Subcutaneous abdominal adipose tissue (tissue), 5 donors: ENCODE results near the gene WDR81.
A peak's percentile ranks its signal among the peaks of the same experiment; 100 is the strongest.

ENCODE experiments used
- H3K27ac ChIP-seq: one replicate; pipeline ENCODE4 v1.7.0; 2013; ENCODE audit warnings: low read depth, mild to moderate bottlenecking, inconsistent platforms, low read length, moderate library complexity
- H3K27me3 ChIP-seq, 5 donors: one replicate each; pipeline ENCODE4 v1.7.0; 2013; ENCODE audit warnings: low read length in 5 of 5, inconsistent platforms in 1 of 5; ENCODE audit not compliant: control insufficient read depth in 5 of 5, insufficient read depth in 4 of 5
- H3K36me3 ChIP-seq, 5 donors: one replicate each; pipeline ENCODE4 v1.7.0; 2013; ENCODE audit warnings: low read length in 5 of 5; ENCODE audit not compliant: control insufficient read depth in 5 of 5, insufficient read depth in 5 of 5
- H3K4me1 ChIP-seq, 5 donors: one replicate each; pipeline ENCODE4 v1.7.0; 2013; ENCODE audit warnings: low read length in 5 of 5, mild to moderate bottlenecking in 3 of 5, moderate library complexity in 1 of 5; ENCODE audit not compliant: control insufficient read depth in 5 of 5, insufficient read depth in 5 of 5
- H3K4me3 ChIP-seq, 5 donors: one replicate each; pipeline ENCODE4 v1.7.0; 2013; ENCODE audit warnings: low read length in 5 of 5, low read depth in 1 of 5
- H3K9ac ChIP-seq, 5 donors: one replicate each; pipeline ENCODE4 v1.7.0; 2013; ENCODE audit warnings: low read length in 5 of 5, mild to moderate bottlenecking in 4 of 5, moderate library complexity in 3 of 5
- H3K9me3 ChIP-seq, 5 donors: one replicate each; pipeline ENCODE4 v1.7.0; 2013; ENCODE audit warnings: low read length in 5 of 5; ENCODE audit not compliant: control insufficient read depth in 5 of 5
- donor health status: healthy.
- donor health status: healthy.
- donor health status: healthy.
- donor health status: healthy.
- donor health status: healthy.

The WDR81 gene

DNA sequence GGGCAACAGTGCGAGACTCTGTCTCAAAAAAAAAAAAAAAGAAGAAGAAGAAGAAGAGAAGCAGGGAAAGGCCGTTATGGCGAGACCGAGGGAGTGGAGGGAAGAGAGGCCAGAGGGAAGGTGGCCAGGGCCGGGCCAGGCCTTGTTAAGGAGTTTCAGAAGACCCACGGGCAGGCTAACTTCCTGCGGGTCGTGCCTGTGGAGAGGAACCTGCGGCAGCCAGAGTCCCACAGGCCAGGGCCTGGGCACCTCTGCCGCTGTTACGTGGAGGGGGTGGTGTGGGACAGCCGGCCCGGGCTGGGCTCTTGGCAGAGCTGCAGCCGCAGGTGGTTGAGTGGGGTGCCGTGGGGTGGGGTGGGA lies 5.4 kb downstream of the WDR81 start:
- Histone ChIP-seq H3K9me3 (no peaks in the 10 kb centered on the region), H3K27ac (peak overlapping the region; percentile 81), H3K4me3 (peak overlapping the region in 1 of 5 donors; percentile 44), H3K9ac (no peak overlapping the region), H3K4me1 (peaks cover 3 to 60% (median 51%) of the 10 kb centered on the region in 5 donors), H3K36me3 (peaks cover 0 to 69% (median 53%) of the 10 kb centered on the region in 5 donors), H3K27me3 (no peaks in the 10 kb centered on the region)

DNA sequence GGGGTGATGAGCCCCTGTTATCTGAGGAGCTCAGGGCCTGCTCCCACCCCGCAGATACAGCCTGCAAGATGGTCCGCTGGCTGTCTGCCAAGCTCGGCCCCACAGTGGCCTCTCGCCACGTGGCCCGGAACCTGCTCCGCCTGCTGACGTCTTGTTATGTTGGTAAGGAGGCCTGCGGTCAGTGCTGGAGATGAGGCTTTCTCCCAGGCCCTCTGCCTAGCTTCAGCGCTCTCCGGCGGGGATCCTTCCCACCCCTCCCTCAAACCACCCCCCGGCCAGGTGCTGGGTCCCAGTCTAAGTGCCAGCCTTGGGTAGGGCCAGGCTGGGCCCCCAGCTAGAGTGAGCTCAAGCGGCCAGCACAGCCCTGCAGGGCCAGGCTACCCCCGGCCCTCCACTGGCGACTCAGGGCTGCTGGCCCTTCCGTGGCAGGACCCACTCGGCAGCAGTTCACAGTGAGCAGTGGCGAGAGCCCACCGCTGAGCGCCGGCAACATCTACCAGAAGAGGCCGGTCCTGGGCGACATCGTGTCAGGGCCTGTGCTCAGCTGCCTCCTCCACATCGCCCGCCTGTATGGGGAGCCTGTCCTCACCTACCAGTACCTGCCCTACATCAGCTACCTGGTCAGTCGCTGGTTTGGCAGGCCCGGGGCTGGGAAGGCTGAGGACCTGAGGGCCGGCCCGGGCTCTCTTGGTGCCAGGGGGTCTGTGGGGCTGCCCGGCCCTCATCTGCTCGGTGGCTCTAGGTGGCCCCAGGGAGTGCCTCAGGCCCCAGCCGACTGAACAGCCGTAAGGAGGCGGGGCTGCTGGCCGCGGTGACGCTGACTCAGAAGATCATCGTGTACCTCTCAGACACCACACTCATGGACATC lies 6.1 kb downstream of the WDR81 start:
- peak overlapping the region; percentile 81 for H3K27ac ChIP-seq
- H3K4me3 ChIP-seq, result peak overlapping the region in 3 of 5 donors; percentile 2 to 44 (median 26)
- H3K36me3 ChIP-seq, result peaks cover 0 to 73% (median 57%) of the 10 kb centered on the region in 5 donors
- H3K9ac ChIP-seq, result peak overlapping the region; percentile 26 to 80 (median 62)
- no peaks in the 10 kb centered on the region for H3K9me3 ChIP-seq
- no peaks in the 10 kb centered on the region for H3K27me3 ChIP-seq
- H3K4me1 ChIP-seq, result peaks cover under 1 to 54% (median 45%) of the 10 kb centered on the region in 5 donors

DNA sequence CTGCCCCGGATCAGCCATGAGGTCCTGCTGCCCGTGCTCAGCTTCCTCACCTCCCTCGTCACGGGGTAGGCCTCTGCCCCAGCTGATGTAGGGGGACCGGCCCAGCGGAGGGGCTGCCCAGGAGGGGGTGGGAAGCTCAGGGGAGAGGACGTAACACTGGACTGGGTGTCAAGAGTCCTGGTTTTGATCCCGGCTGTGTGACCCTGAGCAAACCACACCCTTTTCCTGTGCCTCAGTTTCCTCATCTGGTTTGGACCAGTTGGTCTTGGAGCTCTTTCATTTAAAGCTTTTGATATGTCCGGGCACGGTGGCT lies 6.6 kb downstream of the WDR81 start:
- H3K27ac ChIP-seq, result peak overlapping the region; percentile 81

GRCh38 chr17:1732241-1732832 lies 7.8 kb downstream of the WDR81 start:
- H3K4me3 ChIP-seq, result no peak overlapping the region
- H3K27me3 ChIP-seq, result no peaks in the 10 kb centered on the region
- peaks cover 0 to 73% (median 52%) of the 10 kb centered on the region in 5 donors for H3K36me3 ChIP-seq
- H3K9me3 ChIP-seq, result no peaks in the 10 kb centered on the region
- H3K4me1 ChIP-seq, result peaks cover 0 to 53% (median 41%) of the 10 kb centered on the region in 5 donors
- no peak overlapping the region for H3K9ac ChIP-seq
- no peak overlapping the region for H3K27ac ChIP-seq

More for the DNA sequence above, 6.6 kb downstream of the WDR81 start:
- no peaks in the 10 kb centered on the region for H3K9me3 ChIP-seq
- peaks cover 0 to 74% (median 60%) of the 10 kb centered on the region in 5 donors for H3K36me3 ChIP-seq
- H3K4me3 ChIP-seq, result peak overlapping the region in 1 of 5 donors; percentile 44
- H3K4me1 ChIP-seq, result peaks cover 0 to 53% (median 43%) of the 10 kb centered on the region in 5 donors
- H3K9ac ChIP-seq, result peak overlapping the region in 2 of 5 donors; percentile 56 to 80
- no peaks in the 10 kb centered on the region for H3K27me3 ChIP-seq

GRCh38 chr17:1732833-1733321 lies 8.4 kb downstream of the WDR81 start:
- Histone ChIP-seq H3K4me1 (peaks cover 0 to 53% (median 40%) of the 10 kb centered on the region in 5 donors), H3K4me3 (no peak overlapping the region), H3K9me3 (no peaks in the 10 kb centered on the region), H3K9ac (no peak overlapping the region), H3K36me3 (peaks cover 0 to 73% (median 52%) of the 10 kb centered on the region in 5 donors), H3K27ac (no peak overlapping the region), H3K27me3 (no peaks in the 10 kb centered on the region)

DNA sequence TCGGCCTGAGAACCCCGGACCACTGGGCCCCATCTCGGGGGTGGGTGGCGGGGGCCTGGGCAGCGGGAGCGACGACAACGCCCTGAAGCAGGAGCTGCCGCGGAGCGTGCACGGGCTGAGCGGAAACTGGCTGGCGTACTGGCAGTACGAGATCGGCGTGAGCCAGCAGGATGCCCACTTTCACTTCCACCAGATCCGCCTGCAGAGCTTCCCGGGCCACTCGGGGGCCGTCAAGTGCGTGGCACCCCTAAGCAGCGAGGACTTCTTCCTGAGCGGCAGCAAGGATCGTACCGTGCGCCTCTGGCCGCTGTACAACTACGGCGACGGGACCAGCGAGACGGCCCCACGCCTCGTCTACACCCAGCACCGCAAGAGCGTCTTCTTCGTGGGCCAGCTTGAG lies 9.3 kb downstream of the WDR81 start:
- Histone ChIP-seq H3K4me3 (no peak overlapping the region), H3K36me3 (peaks cover 0 to 73% (median 52%) of the 10 kb centered on the region in 5 donors), H3K27me3 (no peaks in the 10 kb centered on the region), H3K27ac (no peak overlapping the region), H3K9ac (no peak overlapping the region), H3K4me1 (peaks cover 0 to 49% (median 34%) of the 10 kb centered on the region in 5 donors), H3K9me3 (no peaks in the 10 kb centered on the region)

GRCh38 chr17:1735418-1735817 lies 10.9 kb downstream of the WDR81 start:
- Histone ChIP-seq H3K27me3 (no peaks in the 10 kb centered on the region), H3K36me3 (peaks cover 0 to 71% (median 52%) of the 10 kb centered on the region in 5 donors), H3K9me3 (no peaks in the 10 kb centered on the region), H3K4me3 (no peak overlapping the region), H3K9ac (no peak overlapping the region), H3K4me1 (peaks cover 0 to 34% (median 22%) of the 10 kb centered on the region in 5 donors), H3K27ac (no peak overlapping the region)

DNA sequence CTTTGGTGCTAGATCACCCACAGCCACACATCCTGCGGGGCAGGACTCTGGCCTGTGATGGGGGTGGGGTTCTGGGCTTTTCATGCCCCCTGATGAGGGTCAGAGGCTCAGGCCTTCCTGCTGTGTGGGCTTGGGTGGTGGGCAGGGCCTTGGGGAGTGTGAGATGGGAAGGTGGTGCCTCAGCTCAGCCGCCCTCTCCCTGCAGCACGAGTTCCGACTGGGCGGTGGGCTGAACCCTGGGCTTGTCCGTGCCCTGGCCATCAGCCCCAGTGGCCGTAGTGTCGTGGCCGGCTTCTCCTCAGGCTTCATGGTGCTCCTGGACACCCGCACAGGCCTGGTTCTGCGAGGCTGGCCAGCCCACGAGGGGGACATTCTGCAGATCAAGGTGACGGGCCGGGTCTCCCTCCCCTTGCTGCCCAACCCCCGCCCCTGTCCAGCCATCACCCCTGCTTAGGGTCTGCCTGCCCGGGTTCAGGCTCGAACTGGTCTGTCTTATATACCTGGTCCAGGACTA lies 11.4 kb downstream of the WDR81 start:
- Histone ChIP-seq H3K4me1 (peaks cover 0 to 29% (median 17%) of the 10 kb centered on the region in 5 donors), H3K36me3 (peaks cover 0 to 67% (median 49%) of the 10 kb centered on the region in 5 donors), H3K27me3 (no peaks in the 10 kb centered on the region), H3K9ac (no peak overlapping the region), H3K27ac (no peak overlapping the region), H3K9me3 (no peaks in the 10 kb centered on the region), H3K4me3 (no peak overlapping the region)

GRCh38 chr17:1736348-1737281 lies 12.1 kb downstream of the WDR81 start:
- peaks cover 0 to 25% (median 13%) of the 10 kb centered on the region in 5 donors for H3K4me1 ChIP-seq
- H3K27ac ChIP-seq, result no peak overlapping the region
- no peaks in the 10 kb centered on the region for H3K9me3 ChIP-seq
- no peak overlapping the region for H3K4me3 ChIP-seq
- peak overlapping the region in 1 of 5 donors; percentile 10 for H3K9ac ChIP-seq
- H3K36me3 ChIP-seq, result peaks cover 0 to 62% (median 46%) of the 10 kb centered on the region in 5 donors
- no peaks in the 10 kb centered on the region for H3K27me3 ChIP-seq
